Astrocyte of the spinal cord (primary cell): ENCODE results near the gene SORL1.
"Not testable (repeated sequence)": the region's sequence is repeated elsewhere in the genome, so short reads cannot be mapped to it uniquely, and the experiment has no call there.

Source experiments
- DNase-seq: peaks from one replicate; pipeline ENCODE4 v3.0.0; 2011; ENCODE audit warnings: low read depth, low spot score
- H3K4me3 ChIP-seq: 2 replicates; pipeline ENCODE4 v1.5.1; 2011; ENCODE audit warnings: low read depth, mild to moderate bottlenecking, low read length, moderate library complexity
- CTCF ChIP-seq: IDR thresholded peaks from 2 replicates; pipeline ENCODE4 v1.5.1; 2012; ENCODE audit warnings: low read depth, mild to moderate bottlenecking, low read length, inconsistent platforms
- in situ Hi-C: cut with HindIII; loops from 2 replicates; pipeline ENCODE4 v1.10.0; 2017; ENCODE audit warnings: low sequenced_read_pairs

SORL1 gene

DNA sequence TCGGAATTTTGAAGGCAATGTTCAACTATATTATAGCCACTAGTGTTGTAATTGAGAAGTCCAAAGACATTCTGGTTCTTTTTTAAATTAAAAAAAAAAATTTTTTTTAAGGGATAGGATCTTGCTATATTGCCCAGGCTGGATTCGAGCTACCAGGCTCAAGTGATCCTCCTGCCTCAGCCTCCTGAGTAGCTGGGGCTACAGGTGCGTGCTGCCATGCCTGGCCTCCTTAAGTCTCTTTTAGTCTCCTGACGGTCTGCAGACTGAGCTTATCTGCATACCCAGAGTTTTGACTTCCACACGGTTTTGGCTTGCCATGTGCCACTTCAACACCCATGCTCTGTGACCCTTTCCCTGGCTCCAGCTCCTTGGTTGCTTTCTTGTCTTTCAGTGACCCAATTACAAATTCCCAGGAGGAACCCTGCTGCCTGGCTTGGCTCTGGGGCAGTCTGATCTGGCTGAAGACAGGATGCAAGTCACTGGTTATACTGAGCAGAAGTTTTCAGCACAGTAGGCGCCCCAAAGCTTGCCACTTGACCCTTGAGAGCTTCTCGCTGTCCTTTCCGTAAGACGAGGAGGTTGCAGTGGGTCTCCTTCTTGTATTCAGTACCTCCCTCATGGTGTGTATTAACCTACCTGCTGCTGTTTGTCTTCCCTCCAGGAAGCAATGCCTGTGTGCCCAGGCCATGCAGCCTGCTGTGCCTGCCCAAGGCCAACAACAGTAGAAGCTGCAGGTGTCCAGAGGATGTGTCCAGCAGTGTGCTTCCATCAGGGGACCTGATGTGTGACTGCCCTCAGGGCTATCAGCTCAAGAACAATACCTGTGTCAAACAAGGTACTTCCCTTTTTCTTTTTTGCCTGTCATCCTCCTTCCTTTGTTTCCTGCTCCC, 114.4 kb downstream of the SORL1 start:
- no peak overlapping the region for H3K4me3 ChIP-seq
- no peak for TF ChIP-seq CTCF
- in situ Hi-C loops: no loop called here
- DNase-seq: no peak

DNA sequence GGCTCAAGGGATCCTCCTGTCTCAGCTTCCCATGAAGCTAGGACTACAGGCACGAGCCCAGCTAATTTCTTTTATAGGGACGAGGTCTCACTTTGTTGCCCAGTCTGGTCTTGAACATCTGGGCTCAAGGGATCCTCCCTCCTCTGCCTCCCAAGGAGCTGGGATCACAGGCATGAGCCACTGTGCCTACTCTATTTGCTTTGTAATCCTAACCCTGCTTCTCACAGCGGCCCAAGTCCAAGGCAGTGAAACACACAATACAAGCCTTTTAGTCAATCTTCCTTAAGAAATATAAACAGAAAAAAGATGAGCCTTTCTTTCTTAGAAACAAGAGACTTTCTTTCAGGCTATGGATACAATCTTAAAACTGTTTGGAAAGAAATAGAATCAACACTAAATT, 115.9 kb downstream of the SORL1 start:
- no peak overlapping the region for H3K4me3 ChIP-seq
- in situ Hi-C loops: no loop called here
- no peak for DNase-seq
- TF ChIP-seq CTCF: no peak

- DNase-seq, in situ Hi-C loops, H3K4me3 ChIP-seq: not testable (repeated sequence)
These were observed 117.5 kb downstream of the SORL1 start for GRCh38 chr11:121569332-121570299.

DNA sequence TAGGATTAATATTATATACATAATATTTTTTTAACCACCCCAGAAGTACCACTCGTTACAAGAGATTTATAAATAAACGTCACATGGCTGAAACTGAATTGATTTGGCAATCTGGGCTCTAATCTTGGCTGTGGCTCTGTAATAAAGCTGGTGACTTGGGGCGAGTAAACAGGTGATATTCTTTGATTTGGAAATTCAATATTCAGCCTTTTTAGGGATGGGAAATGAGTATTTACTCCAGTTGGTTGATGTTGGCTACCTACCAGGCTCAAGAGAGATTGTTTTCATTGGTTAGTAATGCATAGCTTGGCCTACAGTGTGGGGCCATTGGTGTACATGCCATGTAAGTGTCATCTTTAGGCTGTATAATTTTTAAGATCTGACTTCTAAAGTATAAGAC, 118.3 kb downstream of the SORL1 start:
- in situ Hi-C loops: no loop called here
- TF ChIP-seq CTCF: no peak
- H3K4me3 ChIP-seq: no peak overlapping the region
- DNase-seq: no peak

GRCh38 chr11:121571506-121571905, 119.4 kb downstream of the SORL1 start:
- DNase-seq: no peak
- in situ Hi-C loops: no loop called here
- no peak for TF ChIP-seq CTCF
- H3K4me3 ChIP-seq: no peak overlapping the region

GRCh38 chr11:121572571-121573059, 120.5 kb downstream of the SORL1 start:
- no peak overlapping the region for H3K4me3 ChIP-seq
- no peak for DNase-seq
- in situ Hi-C loops: no loop called here
- TF ChIP-seq CTCF: no peak
